Parathyroid adenoma (tissue), 2 donors: ENCODE results near the gene ITPR1.

Source experiments
- H2AFZ ChIP-seq: fragments of 300-600 bp; sonication (generic); one replicate; pipeline ENCODE4 v1.7.0; 2017; ENCODE audit warnings: antibody characterized with exemption, mild to moderate bottlenecking
- H3K27ac ChIP-seq: fragments of 300-600 bp; sonication (generic); one replicate; pipeline ENCODE4 v1.7.0; 2017
- H3K27me3 ChIP-seq: fragments of 300-600 bp; sonication (generic); one replicate; pipeline ENCODE4 v1.7.0; 2017; ENCODE audit warnings: low read length; ENCODE audit not compliant: control insufficient read depth, insufficient read depth
- H3K36me3 ChIP-seq: fragments of 300-600 bp; sonication (generic); one replicate; pipeline ENCODE4 v1.7.0; 2017; ENCODE audit warnings: low read length; ENCODE audit not compliant: control insufficient read depth, insufficient read depth
- H3K4me1 ChIP-seq: fragments of 300-600 bp; sonication (generic); one replicate; pipeline ENCODE4 v1.7.0; 2017; ENCODE audit warnings: control low read depth
- H3K4me2 ChIP-seq: fragments of 300-600 bp; sonication (generic); one replicate; pipeline ENCODE4 v1.7.0; 2017; ENCODE audit warnings: low read length
- H3K4me3 ChIP-seq: fragments of 300-600 bp; sonication (generic); one replicate; pipeline ENCODE4 v1.7.0; 2017; ENCODE audit warnings: low read depth, low read length
- H3K79me2 ChIP-seq: fragments of 300-600 bp; sonication (generic); one replicate; pipeline ENCODE4 v1.7.0; 2017; ENCODE audit warnings: control low read depth
- H3K9ac ChIP-seq: fragments of 300-600 bp; sonication (generic); one replicate; pipeline ENCODE4 v1.7.0; 2017; ENCODE audit warnings: mild to moderate bottlenecking
- H3K9me3 ChIP-seq: fragments of 300-600 bp; sonication (generic); one replicate; pipeline ENCODE4 v1.7.0; 2017; ENCODE audit warnings: low read length; ENCODE audit not compliant: control insufficient read depth
- CTCF ChIP-seq: fragments of 300-600 bp; sonication (generic); IDR thresholded peaks from one replicate; pipeline ENCODE4 v1.7.0; 2017; ENCODE audit warnings: antibody characterized with exemption, mild to moderate bottlenecking
- donor health status: primary hyperparathyroidism.

ITPR1 gene

GRCh38 chr3:4573153-4573552, 80.0 kb downstream of the ITPR1 start:
- H3K9ac ChIP-seq, result no peak overlapping the region
- peaks cover 7% of the 10 kb centered on the region for H3K79me2 ChIP-seq
- no peak overlapping the region for H3K27ac ChIP-seq
- no peaks in the 10 kb centered on the region for H3K36me3 ChIP-seq
- peaks cover 27% of the 10 kb centered on the region for H3K4me1 ChIP-seq
- no peak for TF ChIP-seq CTCF
- no peak overlapping the region for H2AFZ ChIP-seq
- no peak overlapping the region for H3K4me2 ChIP-seq
- no peaks in the 10 kb centered on the region for H3K9me3 ChIP-seq
- no peak overlapping the region for H3K4me3 ChIP-seq
- no peaks in the 10 kb centered on the region for H3K27me3 ChIP-seq

DNA sequence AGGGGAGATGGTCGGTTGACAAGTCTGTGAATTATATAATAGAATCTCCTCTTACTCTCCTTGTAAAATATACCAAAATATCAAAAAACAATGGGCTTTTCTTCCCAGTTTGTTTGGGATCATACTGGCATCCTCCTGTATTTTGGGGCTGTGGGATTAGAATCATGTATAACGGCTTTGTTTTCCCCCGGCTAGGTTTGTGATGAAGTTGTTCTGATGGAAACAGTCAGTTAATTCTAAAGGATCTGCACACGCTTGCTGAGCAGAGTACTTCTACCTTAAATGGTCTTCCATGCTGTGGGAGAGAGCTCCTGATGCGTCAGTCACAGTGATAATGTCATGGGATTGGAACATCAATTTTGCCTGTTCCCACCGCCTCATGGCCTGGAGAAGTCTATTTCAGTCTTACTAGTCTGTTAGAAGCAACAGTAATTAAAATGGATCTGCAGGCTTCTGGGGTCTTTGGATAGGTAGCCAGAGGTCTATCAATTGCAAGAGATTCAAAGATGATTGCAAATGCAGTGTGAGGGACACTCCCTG, 81.3 kb downstream of the ITPR1 start:
- Histone ChIP-seq H3K36me3 (no peaks in the 10 kb centered on the region), H3K79me2 (peaks cover 2% of the 10 kb centered on the region)
- no peak for TF ChIP-seq CTCF

GRCh38 chr3:4575381-4575780, 82.2 kb downstream of the ITPR1 start:
- TF ChIP-seq CTCF, result no peak
- no peak overlapping the region for H3K4me3 ChIP-seq
- no peak overlapping the region for H3K4me2 ChIP-seq
- peaks cover 2% of the 10 kb centered on the region for H3K79me2 ChIP-seq
- no peaks in the 10 kb centered on the region for H3K36me3 ChIP-seq
- H3K27me3 ChIP-seq, result no peaks in the 10 kb centered on the region
- H3K27ac ChIP-seq, result no peak overlapping the region
- no peak overlapping the region for H3K9ac ChIP-seq
- H3K9me3 ChIP-seq, result no peaks in the 10 kb centered on the region
- H3K4me1 ChIP-seq, result peaks cover 13% of the 10 kb centered on the region
- H2AFZ ChIP-seq, result no peak overlapping the region

More for the DNA sequence above, 81.3 kb downstream of the ITPR1 start:
- Histone ChIP-seq H3K9me3 (no peaks in the 10 kb centered on the region), H3K4me3 (no peak overlapping the region), H3K4me1 (peaks cover 20% of the 10 kb centered on the region), H3K9ac (no peak overlapping the region), H3K4me2 (no peak overlapping the region), H3K27ac (no peak overlapping the region), H3K27me3 (no peaks in the 10 kb centered on the region), H2AFZ (no peak overlapping the region)

GRCh38 chr3:4577721-4578120, 84.6 kb downstream of the ITPR1 start:
- no peak for TF ChIP-seq CTCF
- no peak overlapping the region for H3K4me3 ChIP-seq
- no peaks in the 10 kb centered on the region for H3K36me3 ChIP-seq
- no peak overlapping the region for H2AFZ ChIP-seq
- H3K4me1 ChIP-seq, result peaks cover 19% of the 10 kb centered on the region
- H3K9ac ChIP-seq, result no peak overlapping the region
- H3K79me2 ChIP-seq, result no peaks in the 10 kb centered on the region
- H3K9me3 ChIP-seq, result no peaks in the 10 kb centered on the region
- peak overlapping the region; percentile 12 for H3K27ac ChIP-seq
- H3K4me2 ChIP-seq, result no peak overlapping the region
- no peaks in the 10 kb centered on the region for H3K27me3 ChIP-seq
